LNCaP clone FGC (cell line): Measurements from ENCODE around the gene PTPRG.

Experiments used
- DNase-seq: peaks from one replicate; pipeline ENCODE4 v3.0.0-alpha.2; 2011; ENCODE audit warnings: low read depth
- H3K4me3 ChIP-seq: 2 replicates; pipeline ENCODE4 v1.5.1; 2011; ENCODE audit warnings: mild to moderate bottlenecking, low read depth, low read length, control low read depth
- CTCF ChIP-seq: IDR thresholded peaks from 2 replicates; pipeline ENCODE4 v1.5.1; 2012; ENCODE audit warnings: mild to moderate bottlenecking; ENCODE audit not compliant: control insufficient read depth, insufficient read depth; ENCODE audit errors: extremely low read depth

Gene PTPRG

GRCh38 chr3:62233065-62233464 lies 671.7 kb downstream of the PTPRG start:
- H3K4me3 ChIP-seq: no peak overlapping the region
- no peak for TF ChIP-seq CTCF
- DNase-seq: no peak

GRCh38 chr3:62236016-62236415 lies 674.6 kb downstream of the PTPRG start:
- no peak overlapping the region for H3K4me3 ChIP-seq
- DNase-seq: no peak
- no peak for TF ChIP-seq CTCF

GRCh38 chr3:62237286-62237948 lies 676.0 kb downstream of the PTPRG start:
- no peak for TF ChIP-seq CTCF
- no peak for DNase-seq
- no peak overlapping the region for H3K4me3 ChIP-seq

- no peak for DNase-seq
- TF ChIP-seq CTCF: no peak
- H3K4me3 ChIP-seq: no peak overlapping the region
Measured at GRCh38 chr3:62238003-62238402, 676.6 kb downstream of the PTPRG start.

- no peak overlapping the region for H3K4me3 ChIP-seq
- DNase-seq: no peak
- no peak for TF ChIP-seq CTCF
Measured at GRCh38 chr3:62238431-62238830, 677.1 kb downstream of the PTPRG start.

GRCh38 chr3:62241279-62241678 lies 679.9 kb downstream of the PTPRG start:
- H3K4me3 ChIP-seq: no peak overlapping the region
- no peak for TF ChIP-seq CTCF
- DNase-seq: no peak
